Mesodermal cell (in vitro differentiated cells): ENCODE measurements around the gene MAGI3.
"Not testable (repeated sequence)": the region's sequence is repeated elsewhere in the genome, so short reads cannot be mapped to it uniquely, and the experiment has no call there.

Source experiments
- H3K27ac ChIP-seq: 2 replicates; pipeline ENCODE4 v1.7.0; 2013; ENCODE audit warnings: mild to moderate bottlenecking, low read depth, low read length, moderate library complexity; ENCODE audit not compliant: severe bottlenecking
- H3K36me3 ChIP-seq: 2 replicates; pipeline ENCODE4 v1.7.1; 2013; ENCODE audit warnings: mild to moderate bottlenecking, low read length, moderate library complexity; ENCODE audit not compliant: control insufficient read depth, insufficient read depth
- H3K4me1 ChIP-seq: one replicate; pipeline ENCODE4 v1.7.1; 2013; ENCODE audit warnings: mild to moderate bottlenecking, low read length; ENCODE audit not compliant: insufficient read depth, control insufficient read depth, poor library complexity, severe bottlenecking
- H3K4me3 ChIP-seq: 2 replicates; pipeline ENCODE4 v1.7.0; 2013; ENCODE audit warnings: low read length, control low read depth, mild to moderate bottlenecking; ENCODE audit not compliant: insufficient read depth, poor library complexity, severe bottlenecking; ENCODE audit errors: extremely low read depth
- H3K9me3 ChIP-seq: 2 replicates; pipeline ENCODE4 v1.7.1; 2013; ENCODE audit warnings: mild to moderate bottlenecking, low read length, moderate library complexity; ENCODE audit not compliant: control insufficient read depth
- WGBS, 2 experiments: methylation state at CpG; one replicate each; pipeline ENCODE4 v1.1.5; 2013; ENCODE audit warnings: missing lambda C conversion rate in 2 of 2; ENCODE audit not compliant: insufficient coverage in 2 of 2; 5-methylcytosine and 5-hydroxymethylcytosine counted together

Gene MAGI3

DNA sequence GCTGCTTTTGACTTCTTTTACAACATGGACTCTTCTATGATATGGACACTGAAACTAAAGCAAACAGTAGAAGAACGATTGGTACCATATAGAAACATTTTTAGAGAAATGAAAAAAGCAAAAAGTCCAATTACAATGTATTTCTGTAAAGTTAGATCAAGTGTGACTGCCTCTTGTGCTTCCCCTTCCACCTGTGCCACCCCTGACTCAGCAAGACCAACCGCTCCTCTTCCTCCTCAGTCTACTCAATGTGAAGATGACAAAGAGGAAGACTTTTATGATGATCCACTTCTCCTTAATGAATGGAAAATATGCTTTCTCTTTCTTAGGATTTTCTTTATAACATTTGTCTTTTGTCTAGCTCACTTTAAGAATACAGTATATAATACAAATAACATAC is 302.0 kb downstream of the MAGI3 start:
- Histone ChIP-seq H3K36me3 (peaks cover 58% of the 10 kb centered on the region), H3K9me3 (peaks cover 9% of the 10 kb centered on the region), H3K27ac (no peak overlapping the region), H3K4me3 (no peak overlapping the region), H3K4me1 (no peaks in the 10 kb centered on the region)
- no CpG with 5 or more reads among the region's 2 CpGs for WGBS, 2 experiments

- peaks cover 62% of the 10 kb centered on the region for H3K36me3 ChIP-seq
These were observed 302.6 kb downstream of the MAGI3 start for GRCh38 chr1:113692824-113693431.

GRCh38 chr1:113694910-113695309 is 304.6 kb downstream of the MAGI3 start:
- no peak overlapping the region for H3K27ac ChIP-seq
- H3K4me3 ChIP-seq: no peak overlapping the region
- H3K9me3 ChIP-seq: peaks cover 9% of the 10 kb centered on the region
- peaks cover 70% of the 10 kb centered on the region for H3K36me3 ChIP-seq
- no peaks in the 10 kb centered on the region for H3K4me1 ChIP-seq

More at GRCh38 chr1:113692824-113693431, 302.6 kb downstream of the MAGI3 start:
- Histone ChIP-seq H3K27ac (no peak overlapping the region), H3K4me3 (no peak overlapping the region), H3K9me3 (peaks cover 9% of the 10 kb centered on the region), H3K4me1 (no peaks in the 10 kb centered on the region)
- 95 to 98% methylated on average over 4 of the region's 4 CpGs for WGBS, 2 experiments

GRCh38 chr1:113701429-113701828 is 311.1 kb downstream of the MAGI3 start:
- WGBS, 2 experiments: 75% methylated on average over 2 of the region's 3 CpGs; no CpG with 5 or more reads in 1 of the 2 experiments
- H3K27ac ChIP-seq: peak overlapping the region; percentile 25
- H3K4me3 ChIP-seq: no peak overlapping the region
- peaks cover 60% of the 10 kb centered on the region for H3K36me3 ChIP-seq
- H3K4me1 ChIP-seq: no peaks in the 10 kb centered on the region
- no peaks in the 10 kb centered on the region for H3K9me3 ChIP-seq

DNA sequence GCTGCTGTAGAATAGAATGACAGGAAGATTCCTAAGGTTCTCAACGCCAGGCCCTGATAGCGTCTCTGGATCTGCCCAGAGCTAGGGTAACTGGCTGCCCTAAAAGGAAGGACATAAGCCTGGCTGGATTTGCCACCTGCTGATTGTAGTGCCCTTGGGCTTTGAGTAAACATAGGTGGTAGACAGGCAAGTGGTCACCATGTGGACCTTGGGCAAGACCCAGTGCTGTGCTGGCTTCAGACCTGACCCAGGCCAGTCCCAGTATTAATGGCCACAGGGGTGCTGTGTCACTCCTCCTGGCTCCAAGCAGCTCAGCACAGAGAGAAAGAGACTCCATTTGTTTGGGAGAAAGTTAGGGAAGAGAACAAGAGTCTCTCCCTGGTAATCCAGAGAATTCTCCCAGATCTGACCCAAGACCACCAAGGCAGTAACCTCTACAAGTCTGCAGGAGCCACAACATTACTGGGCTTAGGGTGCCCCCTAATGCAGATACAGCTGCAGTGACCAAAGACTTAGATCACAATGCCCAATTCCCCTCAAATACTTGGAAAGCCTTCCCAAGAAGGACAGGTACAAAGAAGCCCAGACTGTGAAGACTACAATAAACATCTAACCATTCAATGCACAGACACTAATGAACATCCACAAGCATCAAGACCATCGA is 324.4 kb downstream of the MAGI3 start:
- WGBS, 2 experiments: 90 to 93% methylated on average over 3 of the region's 3 CpGs
- H3K4me1 ChIP-seq: no peaks in the 10 kb centered on the region
- H3K9me3 ChIP-seq: peaks cover 18% of the 10 kb centered on the region
- peaks cover 73% of the 10 kb centered on the region for H3K36me3 ChIP-seq
- no peak overlapping the region for H3K27ac ChIP-seq
- no peak overlapping the region for H3K4me3 ChIP-seq

- Histone ChIP-seq H3K9me3 (peaks cover 34% of the 10 kb centered on the region), H3K36me3 (peaks cover 79% of the 10 kb centered on the region)
- WGBS, 2 experiments: 90 to 100% methylated on average over 2 to 3 of the region's 6 CpGs
- not testable (repeated sequence) for H3K27ac ChIP-seq, H3K4me3 ChIP-seq, H3K4me1 ChIP-seq
These were observed 327.2 kb downstream of the MAGI3 start for GRCh38 chr1:113717506-113717905.

DNA sequence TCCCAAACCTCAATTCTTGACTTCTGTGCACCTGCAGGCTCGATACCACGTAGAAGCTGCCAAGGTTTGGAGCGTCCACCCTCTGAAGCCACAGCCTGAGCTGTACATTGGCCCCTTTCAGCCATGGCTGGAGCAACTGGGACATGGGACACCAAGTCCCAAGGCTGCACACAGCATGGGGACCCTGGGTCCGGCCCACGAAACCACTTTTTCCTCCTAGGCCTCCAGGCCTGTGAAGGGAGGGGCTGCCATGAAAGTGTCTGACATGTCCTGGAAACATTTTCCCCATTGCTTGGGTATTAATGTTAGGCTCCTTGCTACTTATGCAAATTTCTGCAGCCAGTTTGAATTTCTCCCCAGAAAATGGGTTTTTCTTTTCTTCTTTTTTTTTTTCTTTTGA is 328.3 kb downstream of the MAGI3 start:
- not testable (repeated sequence) for H3K4me1 ChIP-seq, H3K4me3 ChIP-seq, H3K27ac ChIP-seq
- WGBS, 2 experiments: 87 to 94% methylated on average over 3 to 5 of the region's 5 CpGs
- Histone ChIP-seq H3K9me3 (peaks cover 34% of the 10 kb centered on the region), H3K36me3 (peaks cover 85% of the 10 kb centered on the region)

- H3K27ac ChIP-seq: no peak overlapping the region
- H3K4me1 ChIP-seq: no peaks in the 10 kb centered on the region
- peaks cover 82% of the 10 kb centered on the region for H3K36me3 ChIP-seq
- no peak overlapping the region for H3K4me3 ChIP-seq
- no CpG with 5 or more reads among the region's 2 CpGs for WGBS, 2 experiments
- peaks cover 34% of the 10 kb centered on the region for H3K9me3 ChIP-seq
These were observed 330.7 kb downstream of the MAGI3 start for GRCh38 chr1:113721010-113721409.

DNA sequence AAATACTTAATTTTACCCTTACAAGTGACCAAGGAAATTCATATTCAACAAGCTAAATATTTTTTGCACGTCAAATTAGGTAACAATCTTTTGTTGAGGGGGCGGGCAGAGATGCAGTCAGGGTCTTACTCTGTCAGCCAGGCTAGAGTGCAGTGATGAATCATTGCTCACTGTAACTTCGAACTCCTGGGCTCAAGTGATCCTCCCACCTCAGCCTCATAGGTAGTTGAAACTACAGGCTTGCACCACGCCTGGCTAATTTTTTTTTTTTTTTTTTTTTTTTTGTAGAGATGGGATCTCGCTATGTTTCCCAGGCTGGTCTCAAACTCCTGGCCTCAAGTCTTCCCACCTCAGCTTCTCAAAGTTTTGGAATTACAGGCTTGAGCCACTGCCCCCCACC is 342.5 kb downstream of the MAGI3 start:
- Histone ChIP-seq H3K4me1 (no peaks in the 10 kb centered on the region), H3K9me3 (no peaks in the 10 kb centered on the region), H3K27ac (no peak overlapping the region), H3K36me3 (peaks cover 77% of the 10 kb centered on the region), H3K4me3 (no peak overlapping the region)
- 89 to 100% methylated on average over 1 to 3 of the region's 5 CpGs for WGBS, 2 experiments

GRCh38 chr1:113734357-113735055 is 344.2 kb downstream of the MAGI3 start:
- H3K36me3 ChIP-seq: peaks cover 76% of the 10 kb centered on the region

More at GRCh38 chr1:113734357-113735055, 344.2 kb downstream of the MAGI3 start:
- Histone ChIP-seq H3K4me1 (no peaks in the 10 kb centered on the region), H3K27ac (no peak overlapping the region), H3K4me3 (no peak overlapping the region), H3K9me3 (no peaks in the 10 kb centered on the region)
- 86 to 100% methylated on average over 1 of the region's 2 CpGs for WGBS, 2 experiments
